Activated T-helper 1 cell treated with anti-CD3 and anti-CD28 coated beads, Interleukin-12 subunit alpha, Interleukin-12 subunit beta, Interleukin-2, Interleukin-4 antibody, amounts not matched to agents 30 ng/mL and 10 ng/mL and 1 ng/mL, durations not matched to agents 14 hours and 24 hours and 36 hours (primary cell): ENCODE measurements around the gene AGAP1. TPM values are rescaled to one million over a fixed set of nuclear protein-coding genes. Genes with fewer than 3 reads are reported as not detected.
"Not testable (repeated sequence)": the region's sequence is repeated elsewhere in the genome, so short reads cannot be mapped to it uniquely, and the experiment has no call there.

ENCODE experiments used
- DNase-seq: peaks from one replicate; pipeline ENCODE4 v3.0.0; 2021; ENCODE audit warnings: low spot score
- H3K27ac Mint-ChIP-seq: one replicate; pipeline ENCODE4 v1.8.0; 2021; ENCODE audit warnings: mild to moderate bottlenecking, mixed read lengths
- H3K27me3 Mint-ChIP-seq: one replicate; pipeline ENCODE4 v1.8.0; 2022; ENCODE audit warnings: mild to moderate bottlenecking, moderate library complexity, mixed read lengths; ENCODE audit not compliant: insufficient read depth
- H3K36me3 Mint-ChIP-seq: one replicate; pipeline ENCODE4 v1.8.0; 2021; ENCODE audit warnings: low read depth, mixed read lengths
- H3K4me1 Mint-ChIP-seq: one replicate; pipeline ENCODE4 v1.8.0; 2021; ENCODE audit warnings: low read depth, mixed read lengths
- H3K4me3 Mint-ChIP-seq: one replicate; pipeline ENCODE4 v1.8.0; 2021; ENCODE audit warnings: mild to moderate bottlenecking, moderate library complexity, mixed read lengths
- H3K9me3 Mint-ChIP-seq: one replicate; pipeline ENCODE4 v1.8.0; 2021; ENCODE audit warnings: mixed read lengths
- intact Hi-C: fragments of 100-400 bp; cut with micrococcal nuclease; formaldehyde crosslinking; loops from one replicate; pipeline ENCODE4 v1.15.1; 2024
- total RNA-seq: library from RNA; stranded (reverse); gene quantifications from 2 replicates; pipeline ENCODE4 v1.2.3, GENCODE V29; 2022

Gene AGAP1
- total RNA-seq, 1 donor from 2014 or later, result 2.0 TPM

- H3K4me1 Mint-ChIP-seq, result no peaks in the 10 kb centered on the region
- no peak overlapping the region for H3K27ac Mint-ChIP-seq
- no peak overlapping the region for H3K4me3 Mint-ChIP-seq
- no peaks in the 10 kb centered on the region for H3K36me3 Mint-ChIP-seq
- DNase-seq, result no peak
- no peaks in the 10 kb centered on the region for H3K27me3 Mint-ChIP-seq
- H3K9me3 Mint-ChIP-seq, result no peaks in the 10 kb centered on the region
- intact Hi-C loops, result no loop called here
Observed at GRCh38 chr2:236128321-236128720, 634.5 kb downstream of the AGAP1 start.

GRCh38 chr2:236129935-236130334, 636.1 kb downstream of the AGAP1 start:
- H3K27ac Mint-ChIP-seq, result no peak overlapping the region
- no peaks in the 10 kb centered on the region for H3K9me3 Mint-ChIP-seq

GRCh38 chr2:236130349-236130998, 636.6 kb downstream of the AGAP1 start:
- H3K27me3 Mint-ChIP-seq, result no peaks in the 10 kb centered on the region
- DNase-seq, result no peak
- H3K36me3 Mint-ChIP-seq, result no peaks in the 10 kb centered on the region
- H3K4me1 Mint-ChIP-seq, result no peaks in the 10 kb centered on the region
- no peak overlapping the region for H3K27ac Mint-ChIP-seq
- H3K9me3 Mint-ChIP-seq, result no peaks in the 10 kb centered on the region
- H3K4me3 Mint-ChIP-seq, result no peak overlapping the region
- intact Hi-C loops, result no loop called here

More at GRCh38 chr2:236129935-236130334, 636.1 kb downstream of the AGAP1 start:
- Mint-ChIP-seq H3K4me3 (no peak overlapping the region), H3K36me3 (no peaks in the 10 kb centered on the region), H3K4me1 (no peaks in the 10 kb centered on the region), H3K27me3 (no peaks in the 10 kb centered on the region)
- intact Hi-C loops, result no loop called here
- no peak for DNase-seq

DNA sequence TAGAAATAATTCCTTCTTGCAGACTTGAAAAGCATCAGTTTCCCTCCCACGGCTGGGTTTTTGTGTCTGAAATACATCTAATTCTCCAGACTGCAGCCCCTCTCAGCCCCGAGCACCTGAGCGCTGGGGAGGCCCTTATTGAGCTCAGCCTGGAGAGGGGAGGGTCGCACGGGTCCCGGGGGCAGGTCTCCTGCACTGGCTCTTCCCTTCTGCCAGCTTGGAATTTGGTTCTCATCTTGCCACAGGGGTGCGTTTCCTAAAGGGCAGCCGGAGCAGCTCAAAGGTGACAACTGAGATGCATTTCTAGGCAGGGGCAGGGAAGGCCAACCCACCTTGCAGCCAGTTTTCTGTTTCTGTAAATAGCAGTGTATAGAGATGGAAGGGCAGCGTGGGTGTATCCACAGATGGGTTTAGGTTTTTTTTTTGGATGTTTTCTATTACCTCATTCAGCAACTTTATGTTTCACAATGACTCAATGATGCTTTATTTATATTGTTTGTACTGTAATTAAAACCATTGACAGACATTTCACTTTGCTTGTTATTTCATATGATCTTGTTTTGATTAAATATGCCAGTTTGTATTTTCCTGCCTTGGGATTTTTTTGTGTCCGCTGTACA, 637.3 kb downstream of the AGAP1 start:
- Mint-ChIP-seq H3K4me1 (no peaks in the 10 kb centered on the region), H3K27ac (no peak overlapping the region), H3K9me3 (no peaks in the 10 kb centered on the region), H3K27me3 (no peaks in the 10 kb centered on the region), H3K4me3 (no peak overlapping the region), H3K36me3 (no peaks in the 10 kb centered on the region)
- no peak for DNase-seq
- intact Hi-C loops, result no loop called here

- no peak for DNase-seq
- Mint-ChIP-seq H3K9me3 (no peaks in the 10 kb centered on the region), H3K4me1 (no peaks in the 10 kb centered on the region), H3K36me3 (no peaks in the 10 kb centered on the region), H3K4me3 (no peak overlapping the region), H3K27ac (no peak overlapping the region), H3K27me3 (no peaks in the 10 kb centered on the region)
- intact Hi-C loops, result no loop called here
Observed at GRCh38 chr2:236133410-236134012, 639.7 kb downstream of the AGAP1 start.

GRCh38 chr2:236136538-236136937, 642.7 kb downstream of the AGAP1 start:
- no peak for DNase-seq
- Mint-ChIP-seq H3K4me3 (no peak overlapping the region), H3K9me3 (no peaks in the 10 kb centered on the region), H3K4me1 (no peaks in the 10 kb centered on the region), H3K36me3 (no peaks in the 10 kb centered on the region), H3K27me3 (peaks cover 2% of the 10 kb centered on the region), H3K27ac (no peak overlapping the region)
- intact Hi-C loops, result no loop called here

DNA sequence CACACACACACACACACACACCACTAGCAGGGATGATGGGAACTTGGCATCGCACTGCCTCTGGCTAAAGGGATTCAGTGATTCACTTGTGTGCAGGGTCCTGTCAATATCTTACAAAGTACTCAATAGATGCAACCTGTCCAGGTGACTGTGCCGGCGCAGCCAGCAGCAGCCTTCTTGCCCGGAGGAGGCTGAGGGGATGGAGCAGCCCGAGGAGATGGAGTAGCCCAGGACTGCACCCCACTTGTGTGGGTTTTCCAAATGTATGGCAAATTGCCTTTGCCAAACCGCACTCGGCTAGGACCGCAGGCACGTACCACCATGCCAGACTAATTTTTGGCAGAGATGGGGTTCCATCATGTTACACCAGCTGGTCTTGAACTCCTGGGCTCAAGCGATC, 643.2 kb downstream of the AGAP1 start:
- peaks cover 4% of the 10 kb centered on the region for H3K27me3 Mint-ChIP-seq
- intact Hi-C loops, result no loop called here
- H3K36me3 Mint-ChIP-seq, result no peaks in the 10 kb centered on the region
- no peaks in the 10 kb centered on the region for H3K9me3 Mint-ChIP-seq
- H3K4me3 Mint-ChIP-seq, result no peak overlapping the region
- no peak overlapping the region for H3K27ac Mint-ChIP-seq
- H3K4me1 Mint-ChIP-seq, result no peaks in the 10 kb centered on the region
- no peak for DNase-seq

- H3K27me3 Mint-ChIP-seq, intact Hi-C loops, H3K4me1 Mint-ChIP-seq, H3K36me3 Mint-ChIP-seq, H3K27ac Mint-ChIP-seq, H3K9me3 Mint-ChIP-seq, DNase-seq, H3K4me3 Mint-ChIP-seq: not testable (repeated sequence)
Observed at GRCh38 chr2:236141616-236142015, 647.8 kb downstream of the AGAP1 start.

- H3K36me3 Mint-ChIP-seq, result no peaks in the 10 kb centered on the region
- no peak for DNase-seq
- H3K4me1 Mint-ChIP-seq, result no peaks in the 10 kb centered on the region
- no peak overlapping the region for H3K27ac Mint-ChIP-seq
- H3K4me3 Mint-ChIP-seq, result no peak overlapping the region
- intact Hi-C loops, result no loop called here
- no peaks in the 10 kb centered on the region for H3K9me3 Mint-ChIP-seq
- H3K27me3 Mint-ChIP-seq, result peaks cover 9% of the 10 kb centered on the region
Observed at GRCh38 chr2:236143811-236144210, 650.0 kb downstream of the AGAP1 start.

DNA sequence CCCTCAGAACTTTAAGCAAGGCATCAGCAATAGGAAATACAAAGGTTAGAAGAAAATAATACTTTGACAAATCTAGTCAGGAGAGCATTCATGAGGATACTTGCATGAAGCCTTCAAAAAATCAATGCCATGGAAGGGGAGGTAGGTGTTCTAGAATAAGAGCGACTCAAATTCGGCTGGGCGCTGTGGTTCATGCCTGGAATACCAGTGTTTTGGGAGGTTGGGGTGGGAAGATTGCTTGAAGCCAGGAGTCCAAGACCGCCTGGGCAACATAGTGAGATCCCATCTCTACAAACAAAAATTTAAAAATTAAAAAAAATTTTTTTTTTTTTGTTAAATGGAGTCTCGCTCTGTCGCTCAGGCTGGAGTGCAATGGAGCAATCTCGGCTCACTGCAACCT, 652.6 kb downstream of the AGAP1 start:
- H3K4me3 Mint-ChIP-seq, result no peak overlapping the region
- intact Hi-C loops, result no loop called here

GRCh38 chr2:236155406-236155805, 661.6 kb downstream of the AGAP1 start:
- H3K4me3 Mint-ChIP-seq, result no peak overlapping the region
- intact Hi-C loops, result no loop called here
- DNase-seq, result no peak
- peaks cover 15% of the 10 kb centered on the region for H3K27me3 Mint-ChIP-seq
- peaks cover 8% of the 10 kb centered on the region for H3K9me3 Mint-ChIP-seq
- H3K4me1 Mint-ChIP-seq, result no peaks in the 10 kb centered on the region
- no peaks in the 10 kb centered on the region for H3K36me3 Mint-ChIP-seq
- H3K27ac Mint-ChIP-seq, result no peak overlapping the region

More for the DNA sequence above, 652.6 kb downstream of the AGAP1 start:
- Mint-ChIP-seq H3K27ac (no peak overlapping the region), H3K9me3 (no peaks in the 10 kb centered on the region), H3K4me1 (no peaks in the 10 kb centered on the region), H3K36me3 (no peaks in the 10 kb centered on the region), H3K27me3 (peaks cover 8% of the 10 kb centered on the region)
- DNase-seq, result no peak

DNA sequence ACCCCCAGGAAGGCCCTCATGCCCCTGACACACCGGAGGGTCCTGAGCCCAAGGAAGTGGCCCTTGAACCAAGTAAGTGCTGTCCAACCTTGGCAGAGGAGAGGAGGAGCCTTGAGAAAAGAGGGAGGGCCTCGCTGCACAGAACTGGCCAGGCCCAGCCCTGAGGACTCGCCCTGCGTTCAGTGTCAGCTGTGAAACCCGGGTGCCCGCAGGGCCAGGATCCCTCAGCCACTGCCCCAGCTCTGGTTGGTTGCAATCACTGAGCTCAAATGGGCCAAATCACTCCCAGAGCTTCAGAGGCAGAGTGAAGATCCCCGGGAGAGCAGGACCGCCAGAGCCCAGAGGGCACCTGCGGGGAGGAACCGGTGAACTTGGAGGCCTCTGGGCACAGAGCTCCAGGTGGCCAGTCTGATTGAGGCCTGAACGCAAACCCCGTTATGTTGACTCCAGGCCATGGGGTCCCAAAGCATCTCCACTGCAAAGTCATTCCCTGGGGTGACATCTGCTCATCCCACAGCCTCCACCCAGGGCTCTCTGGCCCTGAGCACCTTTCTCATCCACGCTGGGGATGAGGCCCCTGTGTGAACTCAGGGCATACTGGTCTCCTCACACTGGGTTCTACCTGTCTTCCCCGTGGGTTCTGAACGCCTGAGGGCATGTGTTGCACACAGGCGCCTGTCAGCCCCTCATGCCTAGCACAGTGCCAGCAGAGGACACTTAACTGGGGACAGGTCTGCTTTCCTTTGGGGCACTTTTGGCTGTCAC, 662.4 kb downstream of the AGAP1 start:
- no peaks in the 10 kb centered on the region for H3K4me1 Mint-ChIP-seq
- intact Hi-C loops, result no loop called here
- peaks cover 8% of the 10 kb centered on the region for H3K9me3 Mint-ChIP-seq
- no peak for DNase-seq
- H3K27ac Mint-ChIP-seq, result no peak overlapping the region
- H3K4me3 Mint-ChIP-seq, result no peak overlapping the region
- H3K27me3 Mint-ChIP-seq, result peaks cover 22% of the 10 kb centered on the region
- H3K36me3 Mint-ChIP-seq, result no peaks in the 10 kb centered on the region

DNA sequence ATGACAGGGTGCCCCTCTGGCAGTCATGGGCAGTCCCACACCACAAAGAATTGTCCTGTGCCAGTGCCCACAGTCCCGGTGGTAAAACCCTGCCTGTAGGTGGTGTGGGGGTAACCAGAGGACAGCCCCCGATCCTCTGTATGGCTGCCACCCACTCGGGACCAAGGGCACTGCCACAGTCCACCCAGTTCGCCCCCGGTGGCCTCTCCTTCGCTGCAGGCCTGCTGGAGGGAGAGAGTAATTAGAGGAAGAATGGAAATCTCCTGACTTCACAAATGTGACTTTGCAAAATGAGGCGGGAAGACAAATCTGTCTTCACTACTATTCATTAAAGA, 663.0 kb downstream of the AGAP1 start:
- H3K27me3 Mint-ChIP-seq, result peaks cover 26% of the 10 kb centered on the region
- H3K27ac Mint-ChIP-seq, result no peak overlapping the region
- no peaks in the 10 kb centered on the region for H3K4me1 Mint-ChIP-seq
- no peak for DNase-seq
- no peaks in the 10 kb centered on the region for H3K36me3 Mint-ChIP-seq
- peaks cover 8% of the 10 kb centered on the region for H3K9me3 Mint-ChIP-seq
- no peak overlapping the region for H3K4me3 Mint-ChIP-seq
- intact Hi-C loops, result no loop called here
